GM19025 (cell line): Measurements from ENCODE around the gene HPS6.
A peak's percentile ranks its signal among the peaks of the same experiment; 100 is the strongest.

Experiments used
- ATAC-seq: cut with Tn5 transposase; IDR thresholded peaks from one replicate; pipeline ENCODE4 v1.9.1; 2021; ENCODE audit warnings: mild to moderate bottlenecking, low read depth, moderate library complexity; ENCODE audit not compliant: unreplicated experiment

Gene HPS6

GRCh38 chr10:102067091-102067916 is 2.2 kb downstream of the HPS6 start:
- ATAC-seq, result no peak

GRCh38 chr10:102068216-102068615 is 3.1 kb downstream of the HPS6 start:
- ATAC-seq, result no peak

GRCh38 chr10:102069071-102069470 is 3.9 kb downstream of the HPS6 start:
- no peak for ATAC-seq

DNA sequence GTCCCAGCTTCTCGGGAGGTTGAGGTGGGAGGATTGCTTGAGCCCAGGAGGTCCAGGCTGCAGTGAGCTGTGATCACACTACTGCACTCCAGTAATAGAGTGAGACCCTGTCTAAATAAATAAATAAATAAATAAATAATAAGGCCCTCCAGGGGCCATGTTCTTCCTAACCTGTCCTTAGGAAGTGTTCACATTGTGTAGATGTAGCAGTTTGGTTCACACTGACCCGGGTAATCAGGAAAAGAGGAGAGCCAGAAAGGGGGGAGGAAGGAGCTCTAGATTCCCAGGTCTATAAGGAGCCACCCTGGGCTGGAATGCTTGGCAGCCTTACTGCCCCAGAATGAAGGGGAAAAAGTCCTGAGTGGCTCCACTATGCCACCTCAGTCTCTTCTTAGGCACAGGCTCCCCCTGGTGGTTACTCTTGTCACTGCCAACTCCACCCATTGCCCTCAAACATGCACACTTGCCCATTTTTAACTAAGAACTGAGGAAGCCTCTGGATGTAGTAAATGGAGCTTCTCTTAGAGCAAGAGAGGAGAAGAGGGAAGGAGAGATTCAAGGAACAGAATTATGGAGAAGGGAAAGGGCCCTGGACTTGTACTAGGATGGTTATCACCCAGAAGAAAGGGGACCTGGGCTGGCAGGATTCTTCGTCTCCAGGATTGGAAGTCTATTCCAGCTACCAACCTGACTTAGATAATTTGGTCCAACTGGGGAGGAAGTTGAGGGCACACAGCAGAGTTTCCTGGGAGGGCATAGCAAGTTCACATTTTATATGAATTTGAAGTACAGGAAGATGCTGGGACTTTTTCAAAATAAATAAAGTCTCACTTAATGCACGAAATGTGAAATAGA is 7.8 kb downstream of the HPS6 start:
- no peak for ATAC-seq

- no peak for ATAC-seq
Measured at GRCh38 chr10:102083541-102083940, 18.4 kb downstream of the HPS6 start.

GRCh38 chr10:102085336-102085735 is 20.2 kb downstream of the HPS6 start:
- ATAC-seq, result no peak

DNA sequence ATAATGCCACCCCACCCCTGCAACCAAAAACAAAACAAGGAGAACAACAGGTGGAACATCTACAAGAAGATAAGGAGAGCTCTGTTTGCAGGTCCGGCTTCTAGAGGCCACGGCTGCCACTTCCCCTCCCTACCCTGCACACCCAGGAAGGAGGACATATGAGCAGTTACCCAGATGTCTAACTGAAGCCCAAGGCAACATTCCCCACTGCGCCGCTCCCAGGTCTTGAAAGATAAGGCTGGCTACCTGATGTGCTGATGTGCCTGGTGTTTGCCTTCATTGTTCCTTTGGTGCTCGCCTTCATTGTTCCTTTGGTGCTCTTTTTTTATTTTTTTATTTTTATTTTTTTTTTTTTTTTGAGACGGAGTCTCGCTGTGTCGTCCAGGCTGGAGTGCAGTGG is 21.0 kb downstream of the HPS6 start:
- no peak for ATAC-seq

GRCh38 chr10:102090772-102091171 is 25.6 kb downstream of the HPS6 start:
- ATAC-seq, result no peak

DNA sequence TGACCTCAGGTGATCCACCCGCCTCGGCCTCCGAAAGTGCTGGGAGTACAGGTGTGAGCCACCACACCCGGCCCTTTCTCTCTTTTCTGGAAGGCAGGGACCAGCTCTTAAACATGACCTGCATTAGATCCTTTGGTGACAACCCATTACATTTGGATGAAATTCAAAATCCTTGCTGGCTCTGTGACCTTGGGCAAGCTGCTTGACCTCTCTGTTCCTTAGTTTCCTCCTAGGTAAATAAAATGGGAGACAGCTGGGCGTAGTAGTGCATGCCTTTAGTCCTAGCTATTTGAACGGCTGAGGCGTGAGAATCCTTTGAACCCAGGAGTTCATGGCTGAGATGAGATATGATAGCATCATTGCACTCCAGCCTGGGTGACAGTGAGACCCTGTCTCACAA is 31.3 kb downstream of the HPS6 start:
- no peak for ATAC-seq

DNA sequence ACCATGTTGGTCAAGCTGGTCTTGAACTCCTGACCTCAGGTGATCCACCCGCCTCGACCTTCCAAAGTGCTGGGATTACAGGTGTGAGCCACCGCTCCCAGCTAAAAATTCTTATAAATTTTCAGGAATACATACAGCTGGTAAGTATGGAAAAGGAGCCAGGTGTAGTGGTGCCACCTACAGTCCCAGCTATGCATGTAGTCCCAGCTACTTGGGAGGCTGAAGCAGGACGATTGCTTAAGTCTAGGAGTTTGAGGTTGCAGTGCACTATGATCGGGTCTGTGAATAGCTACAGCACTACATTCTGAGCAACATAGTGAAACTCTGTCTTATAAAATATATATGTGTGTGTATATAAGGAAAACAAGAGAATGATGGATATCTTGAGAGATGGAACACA is 36.0 kb downstream of the HPS6 start:
- no peak for ATAC-seq

DNA sequence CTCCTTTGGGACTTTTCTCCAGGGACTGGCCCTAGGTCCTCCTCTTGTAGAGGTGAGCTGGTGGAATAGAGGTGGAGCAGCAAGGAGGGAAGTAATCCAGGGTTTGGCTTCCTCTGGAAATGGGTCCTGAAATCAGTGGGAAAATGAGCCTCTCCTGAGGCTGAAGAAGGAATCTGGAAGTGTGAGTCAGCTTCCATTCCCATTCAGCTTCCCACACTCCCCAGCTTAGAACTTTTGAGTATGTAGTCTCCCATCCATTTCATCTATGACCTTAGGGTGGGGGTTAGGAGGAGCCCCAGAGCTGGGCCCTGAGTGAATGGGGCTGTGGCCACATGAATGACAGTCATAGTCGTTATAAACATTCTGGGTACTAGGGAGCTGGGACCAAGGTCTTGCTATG is 37.3 kb downstream of the HPS6 start:
- ATAC-seq, result no peak

GRCh38 chr10:102106998-102107397 is 41.8 kb downstream of the HPS6 start:
- ATAC-seq, result no peak

- ATAC-seq, result no peak
Measured at GRCh38 chr10:102109166-102110116, 44.3 kb downstream of the HPS6 start.

DNA sequence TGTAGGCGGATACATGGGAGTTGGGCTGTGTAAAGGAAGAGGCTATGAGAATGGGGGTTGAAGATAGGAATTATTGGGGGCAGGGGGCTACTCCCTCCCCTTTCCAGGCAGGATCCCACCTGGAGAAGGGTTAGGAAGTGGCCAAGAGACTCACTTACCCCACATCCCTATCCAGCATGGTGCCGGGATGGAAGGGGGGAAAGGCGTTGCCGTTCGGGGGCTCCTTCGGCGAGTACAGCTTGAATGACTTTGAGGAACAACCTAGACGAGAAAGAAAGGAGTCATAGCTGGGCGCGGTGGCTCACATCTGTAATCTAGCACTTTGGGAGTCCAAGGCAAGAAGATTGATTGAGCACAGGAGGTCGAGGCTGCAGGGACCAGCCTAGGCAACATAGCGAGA is 46.1 kb downstream of the HPS6 start:
- no peak for ATAC-seq

DNA sequence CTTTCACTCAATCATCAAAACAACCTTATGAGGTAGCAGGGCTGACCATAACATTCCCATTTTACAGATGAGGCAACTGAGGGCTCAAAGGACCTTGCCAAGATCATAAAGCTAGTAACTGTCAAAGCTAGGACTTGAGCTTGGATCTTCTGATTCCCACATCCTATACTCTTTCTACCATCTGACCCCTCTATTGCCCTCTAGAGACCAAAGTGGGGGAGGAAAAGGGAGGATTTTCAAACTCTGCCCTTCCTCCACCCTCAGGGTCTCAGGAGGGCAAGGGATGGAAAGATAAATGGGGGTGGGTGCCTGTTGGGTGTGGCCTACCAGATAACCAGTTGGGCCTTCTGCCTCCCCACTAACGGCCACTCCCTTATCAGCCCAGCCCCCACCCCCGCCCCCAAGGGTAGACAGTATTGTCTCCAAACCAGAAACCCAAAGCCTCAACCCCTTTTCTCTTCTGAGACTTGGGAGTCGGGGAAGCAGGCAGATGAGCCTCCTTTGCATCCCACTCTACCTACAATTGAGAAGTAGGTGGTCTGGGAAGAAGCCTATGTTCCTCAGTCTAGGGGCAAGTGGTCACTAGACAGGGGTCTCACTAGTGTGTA is 47.2 kb downstream of the HPS6 start:
- no peak for ATAC-seq

DNA sequence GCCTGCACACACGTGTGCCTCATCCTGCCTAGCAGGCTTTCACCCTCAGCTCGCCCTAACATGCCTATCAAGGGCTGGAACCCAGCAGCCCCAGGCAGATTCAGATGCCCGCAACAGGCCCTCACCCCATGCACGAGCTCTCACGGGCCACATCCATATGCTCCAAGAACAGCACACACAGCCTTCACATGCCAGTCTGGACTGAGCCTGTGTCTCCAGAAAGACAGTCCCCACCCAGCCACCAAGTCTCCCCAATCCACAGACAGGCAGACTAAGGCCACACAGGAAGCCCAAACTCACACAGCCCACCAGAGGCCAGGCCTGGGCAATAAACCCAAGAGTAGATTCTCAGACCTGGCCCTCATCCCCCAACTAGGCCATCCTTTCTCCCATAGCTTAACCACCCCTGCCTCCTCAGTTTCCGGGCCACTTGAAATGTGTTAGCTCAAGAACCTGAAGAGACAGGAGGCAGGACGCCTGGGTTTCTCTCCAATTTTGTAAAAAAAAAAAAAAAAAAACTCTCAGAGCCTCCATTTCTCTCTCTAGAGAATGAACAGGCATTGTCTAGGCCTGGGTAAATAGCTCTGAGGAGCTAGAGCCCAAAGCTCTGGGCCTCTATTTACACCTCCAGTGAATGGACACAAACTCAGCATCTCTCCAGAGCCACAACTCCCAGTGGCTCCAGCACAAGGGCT is 48.3 kb downstream of the HPS6 start:
- no peak for ATAC-seq

- ATAC-seq, result peak; percentile 12
Measured at GRCh38 chr10:102113956-102114857, 49.1 kb downstream of the HPS6 start.

- peak; percentile 75 for ATAC-seq
Measured at GRCh38 chr10:102114861-102115618, 49.9 kb downstream of the HPS6 start.
